Pancreas (tissue), 10 donors: Measurements from ENCODE around the gene DAGLB. TPM values are rescaled to one million over a fixed set of nuclear protein-coding genes. Genes with fewer than 3 reads are reported as not detected.

Experiments
- ATAC-seq, 4 donors: fragments of 200-7000 bp; cut with Tn5 transposase; one replicate each; pipeline versions ENCODE4 v1.8.0 to v1.9.1; 2020; ENCODE audit warnings: mild to moderate bottlenecking in 4 of 4, moderate library complexity in 4 of 4
- DNase-seq, 6 donors: peaks; one replicate each; pipeline ENCODE4 v3.0.0-alpha.2; 2020
- FAIRE-seq: peaks from 2 replicates; lab custom pipeline; 2012; peaks lifted over from hg19 to GRCh38; lab: Jason Lieb, UNC
- H3K27ac ChIP-seq, 4 donors: fragments of 200-600 bp; sonication (generic); 1 replicate in 3 of 4; 2 replicates in 1 of 4; pipeline versions ENCODE4 v1.5.0 to v1.8.0; 2020
- H3K27me3 ChIP-seq, 4 donors: fragments of 200-600 bp; one replicate each; pipeline ENCODE4 v1.8.0; 2021
- H3K36me3 ChIP-seq, 3 donors: fragments of 200-600 bp; sonication (generic) in 1 of 3; one replicate each; pipeline versions ENCODE4 v1.5.0 to v1.8.0; 2020 to 2021
- H3K4me1 ChIP-seq, 3 donors: fragments of 200-600 bp; one replicate each; pipeline ENCODE4 v1.8.0; 2021
- H3K4me3 ChIP-seq, 4 donors: fragments of 200-600 bp; sonication (generic) in 2 of 4; one replicate each; pipeline versions ENCODE4 v1.5.0 to v1.8.0; 2020 to 2021
- H3K9me3 ChIP-seq, 4 donors: fragments of 200-600 bp; one replicate each; pipeline ENCODE4 v1.8.0; 2021
- CTCF ChIP-seq, 4 donors: fragments of 200-600 bp; sonication (generic) in 3 of 4; IDR thresholded peaks; one replicate each; pipeline versions ENCODE4 v1.5.0 to v1.8.0; 2021; ENCODE audit warnings: antibody characterized with exemption in 4 of 4
- WGBS, 2 donors: extraction: QIAGEN DNeasy Blood & Tissue Kit; methylation state at CpG; one replicate each; pipeline ENCODE4 v1.1.7; 2013; 5-methylcytosine and 5-hydroxymethylcytosine counted together
- intact Hi-C, 3 donors: fragments of 100-400 bp; cut with DNase I; formaldehyde crosslinking; loops; one replicate each; pipeline versions ENCODE4 v1.11.1 to v1.14.2; 2022
- polyA plus RNA-seq, 2 donors: library from polyadenylated mRNA; stranded (reverse); fragments of 200-250 nt; gene quantifications; one replicate each; pipeline ENCODE4 v1.2.3, GENCODE V29; 2013
- total RNA-seq, 6 donors: library from RNA; stranded (reverse); fragmentation: NEBNext Ultra II Directional in 4 of 6; extraction: Animal tissue kit (Norgen Biotek cat#: 25700) in 4 of 6; gene quantifications; one replicate each; pipeline versions ENCODE4 v1.2.1 to v1.2.4, GENCODE V29; 2021 to 2023
- donor health status: healthy with polysubstance abuse.
- donor health status: DM: no; HTN: no; CAD: no; lungs with moderate emphysema.
- donor health status: DM: no; HTN: no; CAD: no.
- donor health status: control.
- donor health status: control.
- donor health status: Bipolar disorder and iron deficiency.
- donor health status: DM: yes; HTN: yes; CAD: no.
- donor health status: DM: no; HTN: no; CAD: no.
- donor health status: DM: no; HTN: no; CAD: no.
- donor health status: DM: yes; HTN: yes; CAD: no.

Gene DAGLB
- total and polyA plus RNA-seq, 8 donors: 7.8 to 16.7 (median 10.1) TPM

- DNase-seq (no peak), FAIRE-seq (no peak), ATAC-seq (no peak)
- peak overlapping the region in 2 of 4 donors; percentile 66 to 82 for H3K27ac ChIP-seq
- peaks cover 20 to 52% (median 26%) of the 10 kb centered on the region in 3 donors for H3K4me1 ChIP-seq
- TF ChIP-seq CTCF (IDR thresholded peaks at IDR 0.05): no peak
- peaks cover 0 to 11% (median 0%) of the 10 kb centered on the region in 3 donors for H3K36me3 ChIP-seq
- intact Hi-C loops: no loop called here
- H3K27me3 ChIP-seq: no peaks in the 10 kb centered on the region
- 96 to 98% methylated on average over 3 of the region's 3 CpGs for whole genome bisulfite sequencing, 2 donors
- H3K4me3 ChIP-seq: no peak overlapping the region
- H3K9me3 ChIP-seq: no peaks in the 10 kb centered on the region
Measured at GRCh38 chr7:6386779-6387178, 61.0 kb downstream of the DAGLB start.

GRCh38 chr7:6385909-6386560 is 61.7 kb downstream of the DAGLB start:
- intact Hi-C loops: no loop called here
- Histone ChIP-seq H3K9me3 (no peaks in the 10 kb centered on the region), H3K36me3 (peaks cover 0 to 8% (median 0%) of the 10 kb centered on the region in 3 donors), H3K27me3 (no peaks in the 10 kb centered on the region), H3K4me1 (peaks cover 20 to 50% (median 26%) of the 10 kb centered on the region in 3 donors), H3K27ac (peak overlapping the region; percentile 48 to 82 (median 62)), H3K4me3 (no peak overlapping the region)
- ATAC-seq (peak; percentile 8 to 18 (median 14)), DNase-seq (no peak), FAIRE-seq (no peak)
- WGBS, 2 donors: 45 to 53% methylated on average over 4 of the region's 4 CpGs
- no peak for TF ChIP-seq CTCF (IDR thresholded peaks at IDR 0.05)

GRCh38 chr7:6385110-6385781 is 62.5 kb downstream of the DAGLB start:
- intact Hi-C loops: no loop called here
- Histone ChIP-seq H3K4me3 (no peak overlapping the region), H3K27me3 (no peaks in the 10 kb centered on the region), H3K27ac (peak overlapping the region; percentile 48 to 82 (median 62)), H3K4me1 (peaks cover 20 to 53% (median 34%) of the 10 kb centered on the region in 3 donors), H3K9me3 (no peaks in the 10 kb centered on the region), H3K36me3 (peaks cover 0 to 8% (median 0%) of the 10 kb centered on the region in 3 donors)
- peak; percentile 89 to 91 (median 91) for ATAC-seq
- no peak for TF ChIP-seq CTCF (IDR thresholded peaks at IDR 0.05)
- DNase-seq: peak in 1 of 6 donors; percentile 42
- 39 to 40% methylated on average over 5 of the region's 5 CpGs for WGBS, 2 donors
- FAIRE-seq: peak; percentile 45

- intact Hi-C loops: no loop called here
- ATAC-seq: no peak
- H3K27ac ChIP-seq: peak overlapping the region; percentile 48 to 82 (median 62)
Measured at GRCh38 chr7:6384327-6384726, 63.4 kb downstream of the DAGLB start.

More at GRCh38 chr7:6384327-6384726, 63.4 kb downstream of the DAGLB start:
- Histone ChIP-seq H3K4me3 (no peak overlapping the region), H3K4me1 (peaks cover 20 to 53% (median 36%) of the 10 kb centered on the region in 3 donors), H3K27me3 (no peaks in the 10 kb centered on the region), H3K36me3 (peaks cover 0 to 8% (median 0%) of the 10 kb centered on the region in 3 donors), H3K9me3 (no peaks in the 10 kb centered on the region)
- 91 to 93% methylated on average over 4 of the region's 4 CpGs for WGBS, 2 donors
- no peak for TF ChIP-seq CTCF (IDR thresholded peaks at IDR 0.05)
- DNase-seq (no peak), FAIRE-seq (no peak)
